Hair follicle dermal papilla cell (primary cell): ENCODE measurements around the gene MPZL1. TPM values are rescaled to one million over a fixed set of nuclear protein-coding genes. Genes with fewer than 3 reads are reported as not detected.

Source experiments
- total RNA-seq: library from RNA; depleted of rRNA; stranded (reverse); fragments of >200 nt; gene quantifications from 2 replicates; pipeline ENCODE4 v1.2.3, GENCODE V29; 2012

The MPZL1 gene
- 175 and 188 TPM in 2 replicates for total RNA-seq

GRCh38 chr1:167721617-167722151, at the start of gene MPZL1:
Gene MPZL1 (plus strand): TSS chr1:167721982. CDS start chr1:167722152, 170 bp downstream.

Other genes with a start within 250 kb of the MPZL1 start
- not detected in 2 replicates for gene CD247, start 203.5 kb upstream of the MPZL1 start, total RNA-seq
- gene CREG1, start 168.2 kb upstream of the MPZL1 start, total RNA-seq, result 51.2 and 63.6 TPM in 2 replicates
- 0.12 TPM in 1 of 2 replicates, not detected in the other for gene RCSD1, start 91.8 kb upstream of the MPZL1 start, total RNA-seq
- under 0.01 TPM in 1 of 2 replicates, not detected in the other for gene ADCY10, start 192.2 kb downstream of the MPZL1 start, total RNA-seq
- gene DCAF6, start 214.7 kb downstream of the MPZL1 start, total RNA-seq, result 73.8 and 92.2 TPM in 2 replicates
- gene MPC2, start 215.1 kb downstream of the MPZL1 start, total RNA-seq, result 18.5 and 20.9 TPM in 2 replicates